KBM-7 (cell line): ENCODE results near the gene NFIX.

Experiments used
- DNase-seq: peaks from one replicate; pipeline ENCODE4 v3.0.0-alpha.2; 2015
- in situ Hi-C: fragments of 300-500 bp; cut with MboI; formaldehyde crosslinking; loops from 2 replicates; pipeline ENCODE4 v1.14.3; 2020; ENCODE audit warnings: low sequenced_read_pairs, low pct_unique_long_range_greater_than_20kb, mixed read lengths

The NFIX gene

GRCh38 chr19:13092158-13092543, 96.9 kb downstream of the NFIX start:
- DNase-seq, result no peak
- in situ Hi-C loops, result loop anchor here (25.0 kb wide), 1 partner anchor 105 kb away; the partner anchor contains the start of gene NFIX

DNA sequence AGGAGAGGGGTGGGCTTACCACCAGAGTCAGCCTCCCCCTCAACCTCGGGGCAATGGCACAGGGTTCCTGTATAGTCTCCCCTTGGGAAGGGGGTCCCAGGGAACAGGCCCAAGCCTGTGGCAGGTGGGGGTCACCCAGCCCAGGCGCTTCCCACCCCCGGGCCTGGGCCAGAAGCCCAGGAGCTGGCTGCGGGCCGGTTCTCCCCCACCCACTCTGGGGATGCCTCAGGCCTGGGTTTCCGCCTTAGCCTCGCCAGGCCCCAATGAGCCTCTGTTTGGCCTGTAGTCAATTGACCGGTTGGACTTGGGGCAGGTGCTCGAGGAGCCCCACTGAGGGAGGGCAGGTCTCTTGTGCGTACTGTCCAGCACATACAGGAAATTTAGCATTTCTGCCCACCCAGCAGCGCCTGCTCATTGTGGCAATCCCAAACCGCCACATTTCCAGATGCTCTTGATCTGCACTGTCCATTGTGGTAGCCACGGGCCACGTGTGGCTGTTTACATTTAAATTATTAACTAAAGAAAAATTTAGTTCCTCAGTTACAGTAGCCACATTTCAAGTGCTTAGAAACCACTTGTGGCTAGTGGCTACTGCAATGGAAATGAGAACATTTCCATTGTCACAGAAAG, 97.4 kb downstream of the NFIX start:
- in situ Hi-C loops, result loop anchor here (25.0 kb wide), 1 partner anchor 105 kb away; the partner anchor contains the start of gene NFIX
- DNase-seq, result no peak

GRCh38 chr19:13093407-13094105, 98.3 kb downstream of the NFIX start:
- peak; percentile 92 for DNase-seq
- in situ Hi-C loops, result loop anchor here (25.0 kb wide), 1 partner anchor 106 kb away; the partner anchor contains the start of gene NFIX

- in situ Hi-C loops, result loop anchor here (25.0 kb wide), 1 partner anchor 107 kb away; the partner anchor contains the start of gene NFIX
- no peak for DNase-seq
Measured at GRCh38 chr19:13094106-13094504, 98.8 kb downstream of the NFIX start.

DNA sequence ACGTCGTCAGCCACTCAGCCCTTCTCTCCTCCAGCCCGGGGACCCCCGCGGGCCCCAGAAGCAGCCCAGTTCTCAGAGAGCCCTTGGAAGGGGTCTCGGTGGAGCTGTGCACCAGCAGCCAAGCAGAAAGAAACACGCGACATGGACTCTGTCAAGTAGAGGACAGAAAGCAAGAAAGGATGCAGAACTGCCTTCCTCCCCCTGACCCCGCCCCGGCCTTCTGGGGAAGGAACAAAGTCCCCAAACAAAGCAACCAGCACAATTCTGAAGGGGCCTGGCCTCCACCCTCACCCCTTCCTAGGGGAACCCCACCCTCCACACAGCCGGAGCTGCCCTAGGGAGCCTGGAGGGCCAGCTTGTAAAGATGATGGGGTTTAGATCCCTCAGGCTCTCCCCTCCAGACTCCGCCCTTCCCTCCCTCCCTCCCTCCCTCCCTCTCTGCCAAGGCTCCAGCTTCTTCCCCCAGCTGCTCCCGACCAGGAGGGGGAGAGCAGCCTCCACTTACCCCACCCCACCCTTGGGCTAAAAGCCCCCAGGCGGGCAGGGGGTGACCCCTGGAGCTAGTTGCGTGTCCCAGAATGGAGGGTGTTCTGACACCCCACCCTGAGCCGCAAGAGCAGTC, 99.6 kb downstream of the NFIX start:
- in situ Hi-C loops, result loop anchor here (25.0 kb wide), 1 partner anchor 108 kb away; the partner anchor contains the start of gene NFIX
- DNase-seq, result no peak

DNA sequence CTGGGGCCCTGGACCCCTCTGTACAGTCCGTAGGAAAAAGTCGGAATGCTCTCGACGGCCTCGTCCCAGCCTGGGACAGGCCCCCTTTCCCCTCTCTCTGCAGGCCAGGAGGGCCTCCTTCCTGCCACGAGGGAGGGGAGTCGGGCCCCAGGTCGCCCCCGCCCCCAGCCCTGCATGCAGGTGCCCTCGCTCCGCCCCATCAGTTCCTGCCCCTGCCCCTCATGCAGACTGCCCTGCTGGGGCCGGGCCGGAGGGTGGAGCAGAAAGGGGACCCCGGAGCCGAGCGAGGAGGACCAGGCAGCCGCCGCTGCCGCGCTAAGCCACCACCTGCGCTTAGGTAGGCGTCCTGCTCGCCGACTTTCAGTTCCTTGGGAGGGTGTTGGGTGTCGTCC, 100.1 kb downstream of the NFIX start:
- no peak for DNase-seq
- in situ Hi-C loops, result loop anchor here (25.0 kb wide), 1 partner anchor 108 kb away; the partner anchor contains the start of gene NFIX

- DNase-seq, result peak; percentile 77
- in situ Hi-C loops, result loop anchor here (25.0 kb wide), 1 partner anchor 109 kb away; the partner anchor contains the start of gene NFIX
Measured at GRCh38 chr19:13095934-13096927, 101.0 kb downstream of the NFIX start.

DNA sequence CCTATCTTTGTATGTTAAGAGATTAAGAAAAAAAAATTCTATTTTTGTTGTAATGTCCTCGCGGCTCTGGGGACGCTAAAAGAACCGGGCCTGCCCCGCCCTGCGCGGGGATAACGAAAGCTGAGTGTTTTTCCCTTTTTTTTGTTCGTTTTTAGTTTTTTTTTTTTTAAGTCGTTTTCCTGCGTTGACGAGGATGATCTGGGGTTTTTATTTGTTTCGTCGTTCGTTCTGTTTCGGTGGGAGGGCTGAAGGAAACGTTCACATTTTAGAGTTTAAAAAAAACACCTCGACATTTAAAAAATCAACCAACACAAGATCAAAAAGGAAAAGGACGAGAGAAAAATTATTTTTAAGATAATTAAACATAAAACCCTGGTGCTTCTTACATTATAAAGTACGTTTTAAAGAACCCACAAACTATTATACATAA, 101.8 kb downstream of the NFIX start:
- in situ Hi-C loops, result loop anchor here (25.0 kb wide), 1 partner anchor 110 kb away; the partner anchor contains the start of gene NFIX
- peak; percentile 60 for DNase-seq

DNA sequence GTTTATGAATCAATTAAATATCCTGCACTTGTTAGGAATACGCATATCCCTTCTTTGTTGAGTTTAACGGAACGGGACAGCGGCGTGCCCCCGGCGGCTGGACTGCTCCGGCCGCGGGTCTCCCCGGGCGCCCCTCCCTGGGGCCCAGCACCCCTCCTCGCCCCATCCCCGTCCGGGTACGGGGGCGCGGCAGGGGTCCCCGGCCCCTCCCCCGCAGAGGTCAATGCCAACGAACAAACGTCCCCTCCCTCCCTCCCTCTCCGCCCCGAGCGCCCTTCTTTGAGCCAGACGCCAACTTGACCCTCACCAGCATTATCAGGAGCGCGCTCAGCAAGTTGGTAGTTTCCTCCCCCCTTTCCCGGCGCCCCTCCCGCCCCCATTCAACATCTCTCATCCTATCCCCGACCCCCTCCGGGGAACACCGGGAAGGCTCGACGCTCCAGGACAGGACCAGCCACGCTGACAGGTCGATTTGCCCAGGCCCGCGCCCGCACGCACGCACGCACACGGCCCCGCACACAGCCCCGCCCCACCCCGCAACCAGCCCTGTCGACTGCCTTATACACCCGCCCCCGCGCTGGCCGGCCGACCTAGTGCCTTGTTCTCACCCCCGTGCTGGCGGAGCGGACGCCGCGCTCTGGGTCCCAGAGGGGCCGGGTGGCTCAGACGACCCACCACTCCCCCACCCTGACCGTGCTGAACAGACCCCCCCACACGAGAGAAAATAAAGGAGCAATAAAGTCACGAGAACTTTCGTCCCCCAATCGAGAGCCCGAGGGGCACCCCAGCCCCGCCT, 102.4 kb downstream of the NFIX start:
- in situ Hi-C loops, result loop anchor here (25.0 kb wide), 1 partner anchor 110 kb away; the partner anchor contains the start of gene NFIX
- peak; percentile 80 for DNase-seq

DNA sequence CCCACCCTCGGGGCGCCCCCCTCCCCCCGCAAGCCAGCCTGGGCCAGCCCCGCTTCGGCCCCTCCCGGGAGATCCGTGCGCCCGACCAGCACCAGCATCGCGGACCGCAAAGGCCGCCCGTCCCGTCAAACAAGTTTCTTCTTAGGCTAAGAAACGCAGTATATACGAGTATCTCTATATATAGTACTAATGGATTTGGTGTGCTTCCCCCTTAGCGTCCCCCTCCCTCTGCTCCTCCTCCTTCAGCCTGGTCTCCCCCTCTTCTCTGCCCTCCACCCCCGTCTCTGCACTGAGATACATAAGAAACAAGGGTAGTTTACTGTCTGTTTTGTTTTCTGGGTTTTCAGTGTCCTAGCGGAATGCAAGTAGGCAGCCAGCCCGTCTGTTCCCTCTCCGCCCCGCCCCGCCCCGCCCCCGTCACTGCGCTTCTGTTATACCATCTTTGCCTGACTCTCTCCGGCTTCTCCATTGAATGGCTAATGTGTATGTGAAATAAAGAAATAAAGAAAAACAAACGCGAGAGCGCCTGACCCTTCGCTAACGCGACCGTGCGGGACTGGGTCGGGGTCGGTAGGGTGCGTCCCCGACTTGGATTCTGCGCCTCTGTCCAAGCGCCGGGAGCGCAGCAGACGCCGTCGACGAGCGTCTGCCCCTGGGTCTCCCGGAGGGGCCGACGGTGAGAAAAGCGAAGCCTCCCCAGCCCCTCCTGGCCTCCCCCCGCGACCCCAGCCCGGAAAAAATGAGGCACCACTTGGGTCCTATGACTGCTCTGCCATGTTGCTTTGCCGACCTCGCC, 103.2 kb downstream of the NFIX start:
- in situ Hi-C loops, result loop anchor here (25.0 kb wide), 1 partner anchor 111 kb away; the partner anchor contains the start of gene NFIX
- DNase-seq, result peak; percentile 89

DNA sequence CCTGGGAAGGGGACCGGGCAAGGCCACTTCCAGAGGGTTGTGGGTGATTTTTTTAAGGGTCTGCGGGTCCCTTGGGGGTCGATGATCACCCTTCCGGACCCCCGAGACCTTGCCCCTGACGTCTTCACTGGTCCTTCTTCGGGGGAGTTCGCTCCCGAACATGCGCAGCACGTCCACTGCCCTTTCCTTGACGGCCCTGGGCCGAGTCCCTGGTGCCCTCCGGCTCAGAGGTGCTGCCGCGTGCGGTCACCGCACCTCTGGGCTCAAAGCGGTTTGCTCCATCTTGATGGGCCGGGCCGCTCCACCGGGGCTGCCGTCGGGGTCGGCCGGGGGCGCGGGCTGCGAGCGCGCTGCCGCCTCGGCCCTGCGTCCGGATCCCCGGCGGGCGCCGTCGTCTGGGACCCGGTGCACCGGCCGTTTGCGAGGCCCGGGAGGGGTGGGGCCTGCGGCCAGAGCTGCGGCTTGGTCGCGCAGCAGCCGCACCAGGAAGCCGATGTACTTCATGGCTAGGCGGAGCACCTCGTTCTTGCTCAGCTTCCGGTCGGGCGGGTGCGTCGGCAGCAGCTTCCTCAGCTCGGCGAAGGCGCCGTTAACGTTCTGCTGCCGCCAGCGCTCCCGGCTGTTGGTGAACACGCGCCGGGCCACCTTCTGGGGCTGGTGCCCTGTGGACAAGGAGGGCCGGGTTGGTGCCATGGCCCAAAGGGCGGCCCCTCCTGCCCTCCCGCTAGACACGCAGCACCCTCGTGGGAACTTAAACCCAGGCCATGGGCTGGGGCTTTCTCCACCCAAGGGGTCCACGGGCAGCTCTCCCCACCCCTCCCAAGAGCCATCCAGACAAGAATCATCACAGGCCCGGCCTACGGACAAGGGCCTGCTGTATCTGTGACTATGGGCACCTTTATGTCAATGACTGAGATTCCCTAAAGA, 104.1 kb downstream of the NFIX start:
- in situ Hi-C loops, result loop anchor here (25.0 kb wide), 1 partner anchor 112 kb away; the partner anchor contains the start of gene NFIX

DNA sequence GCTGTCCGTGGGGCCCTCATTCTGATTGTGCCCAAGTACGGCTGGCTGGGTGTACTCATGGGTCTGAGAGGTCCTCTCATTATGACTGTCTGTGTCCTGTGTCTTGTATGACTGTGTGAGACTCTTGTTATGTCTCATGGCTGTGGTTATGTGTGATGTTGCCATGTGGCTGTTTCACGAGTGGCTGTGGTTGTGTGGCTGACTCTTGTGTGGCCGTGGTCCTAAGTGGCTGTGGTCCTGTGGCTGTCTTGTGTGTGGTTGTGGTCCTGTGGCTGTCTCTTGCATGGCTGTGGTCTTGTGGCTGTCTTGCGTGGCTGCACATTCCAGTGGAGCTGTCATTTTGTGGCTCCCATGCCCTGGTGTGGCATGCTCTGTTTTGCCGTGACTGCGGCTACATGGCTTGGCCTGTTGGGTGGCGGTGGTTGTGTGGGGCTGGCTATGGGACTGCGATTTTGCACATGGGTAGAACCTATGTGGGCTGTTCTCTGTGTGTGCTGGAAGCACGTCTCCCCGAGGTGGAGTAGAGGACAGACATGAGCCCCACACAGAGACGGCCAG, 104.8 kb downstream of the NFIX start:
- peak; percentile 77 for DNase-seq
- in situ Hi-C loops, result no loop called here

More for the DNA sequence above, 104.1 kb downstream of the NFIX start:
- DNase-seq, result peak; percentile 80

- in situ Hi-C loops, result no loop called here
- DNase-seq, result peak; percentile 58
Measured at GRCh38 chr19:13100841-13101589, 105.7 kb downstream of the NFIX start.

DNA sequence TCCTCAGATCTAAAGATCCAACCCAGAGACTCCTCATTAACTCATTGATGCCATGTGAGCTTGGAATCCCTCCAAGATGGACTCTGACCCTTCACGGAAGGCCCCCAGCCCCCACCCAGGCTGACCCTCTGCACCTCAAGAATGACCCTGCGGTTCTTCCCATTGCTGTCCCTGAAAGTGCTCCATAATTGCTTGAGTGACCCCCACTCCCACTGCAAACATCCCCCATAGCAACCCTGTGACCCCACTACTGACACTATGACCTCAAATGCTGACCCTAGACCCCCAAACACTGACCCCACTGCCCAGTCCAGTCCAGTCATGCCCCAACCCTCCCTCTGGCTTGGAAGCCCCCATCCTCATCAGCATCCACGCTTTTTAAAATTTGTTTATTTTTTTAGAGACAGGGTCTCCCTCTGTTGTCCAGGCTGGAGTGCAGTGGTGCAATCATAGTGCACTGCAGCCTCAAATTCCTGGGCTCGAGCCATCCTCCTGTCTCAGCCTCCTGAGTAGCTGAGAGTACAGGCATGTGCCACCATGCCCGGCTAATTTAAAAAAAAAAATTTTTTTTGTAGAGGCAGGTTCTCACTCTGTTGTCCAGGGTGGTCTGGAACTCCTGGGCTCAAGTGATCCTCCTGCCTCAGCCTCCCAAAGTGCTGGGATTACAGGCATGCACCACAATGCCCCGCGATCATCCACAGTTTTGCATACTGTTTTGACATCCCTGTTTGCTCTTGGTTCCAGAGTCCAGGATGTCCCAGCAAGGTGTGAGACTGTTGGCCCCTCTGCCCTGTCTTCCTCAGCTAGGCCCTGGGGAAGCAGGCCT, 106.5 kb downstream of the NFIX start:
- DNase-seq, result no peak
- in situ Hi-C loops, result no loop called here
